Endodermal cell (in vitro differentiated cells): Measurements from ENCODE around the gene SLC35F1. TPM values are rescaled to one million over a fixed set of nuclear protein-coding genes. Genes with fewer than 3 reads are reported as not detected.

ENCODE experiments used
- DNase-seq: peaks from one replicate; pipeline ENCODE4 v3.0.0-alpha.2; 2017
- H3K27ac ChIP-seq: 2 replicates; pipeline ENCODE4 v1.5.1; 2013; ENCODE audit warnings: mild to moderate bottlenecking, low read depth, low read length, moderate library complexity
- H3K27me3 ChIP-seq: 2 replicates; pipeline ENCODE4 v1.6.1; 2013; ENCODE audit warnings: mild to moderate bottlenecking, low read length, moderate library complexity; ENCODE audit not compliant: insufficient read depth, control insufficient read depth, poor library complexity, severe bottlenecking
- H3K36me3 ChIP-seq: 2 replicates; pipeline ENCODE4 v1.7.0; 2013; ENCODE audit warnings: mild to moderate bottlenecking, low read length, moderate library complexity; ENCODE audit not compliant: control insufficient read depth, insufficient read depth
- H3K4me1 ChIP-seq: one replicate; pipeline ENCODE4 v1.7.0; 2013; ENCODE audit warnings: low read length; ENCODE audit not compliant: control insufficient read depth, insufficient read depth
- H3K4me3 ChIP-seq: 2 replicates; pipeline ENCODE4 v1.5.1; 2013; ENCODE audit warnings: mild to moderate bottlenecking, low read length, moderate library complexity
- H3K9ac ChIP-seq: 2 replicates; pipeline ENCODE4 v1.6.1; 2013; ENCODE audit warnings: mild to moderate bottlenecking, low read length, moderate library complexity; ENCODE audit not compliant: poor library complexity, severe bottlenecking; ENCODE audit errors: extremely low read depth
- H3K9me3 ChIP-seq: 2 replicates; pipeline ENCODE4 v1.6.1; 2013; ENCODE audit warnings: mild to moderate bottlenecking, low read length, moderate library complexity; ENCODE audit not compliant: control insufficient read depth
- H3K27ac Mint-ChIP-seq: 2 replicates; pipeline ENCODE4 v1.8.0; 2020; ENCODE audit warnings: mixed read lengths
- H3K27me3 Mint-ChIP-seq: 2 replicates; pipeline ENCODE4 v1.8.0; 2021; ENCODE audit warnings: mild to moderate bottlenecking, mixed read lengths; ENCODE audit not compliant: insufficient read depth
- H3K36me3 Mint-ChIP-seq: 2 replicates; pipeline ENCODE4 v1.8.0; 2020; ENCODE audit warnings: low read depth, mixed read lengths
- H3K4me1 Mint-ChIP-seq: 2 replicates; pipeline ENCODE4 v1.8.0; 2020; ENCODE audit warnings: mixed read lengths
- H3K4me3 Mint-ChIP-seq: 2 replicates; pipeline ENCODE4 v1.8.0; 2020; ENCODE audit warnings: mild to moderate bottlenecking, moderate library complexity, mixed read lengths
- H3K9me3 Mint-ChIP-seq: 2 replicates; pipeline ENCODE4 v1.8.0; 2020; ENCODE audit warnings: mild to moderate bottlenecking, mixed read lengths
- CTCF ChIP-seq: fragments of 200-600 bp; sonication (generic); conservative IDR thresholded peaks from 2 replicates; pipeline ENCODE4 v1.5.0; 2021; ENCODE audit warnings: antibody characterized with exemption, mild to moderate bottlenecking
- WGBS, 2 experiments: methylation state at CpG; one replicate each; pipeline versions ENCODE4 v1.1.5 to v1.1.7; 2013; ENCODE audit warnings: missing lambda C conversion rate in 2 of 2, mixed read lengths in 1 of 2; ENCODE audit not compliant: insufficient coverage in 1 of 2, insufficient read length in 1 of 2; 5-methylcytosine and 5-hydroxymethylcytosine counted together
- total RNA-seq, 2 donors: library from RNA; stranded (reverse); fragmentation: NEBNext Ultra II Directional in 1 of 2; extraction: Animal tissue kit (Norgen Biotek cat#: 25700) in 1 of 2; gene quantifications; 2 replicates in 1 of 2; 3 replicates in 1 of 2; pipeline ENCODE4 v1.2.1, GENCODE V29; 2021

The SLC35F1 gene
- total RNA-seq, 2 donors from 2014 or later = 6.7 to 12.8 TPM

- no peak overlapping the region for H3K4me3 Mint-ChIP-seq
- no peaks in the 10 kb centered on the region for H3K27me3 Mint-ChIP-seq
- TF ChIP-seq CTCF = no peak
- Histone ChIP-seq H3K36me3 (no peaks in the 10 kb centered on the region), H3K4me1 (no peaks in the 10 kb centered on the region), H3K27me3 (no peaks in the 10 kb centered on the region), H3K9ac (no peak overlapping the region), H3K4me3 (no peak overlapping the region), H3K27ac (no peak overlapping the region), H3K9me3 (peaks cover 7% of the 10 kb centered on the region)
- no peak overlapping the region for H3K27ac Mint-ChIP-seq
- H3K36me3 Mint-ChIP-seq = no peaks in the 10 kb centered on the region
- H3K9me3 Mint-ChIP-seq = peaks cover 21% of the 10 kb centered on the region
- H3K4me1 Mint-ChIP-seq = no peaks in the 10 kb centered on the region
- WGBS, 2 experiments = 88 to 91% methylated on average over 3 to 5 of the region's 5 CpGs
- DNase-seq = no peak
Measured at GRCh38 chr6:118103381-118104146, 196.5 kb downstream of the SLC35F1 start.

- 75 to 87% methylated on average over 3 of the region's 3 CpGs for WGBS, 2 experiments
- no peaks in the 10 kb centered on the region for H3K9me3 Mint-ChIP-seq
Measured at GRCh38 chr6:118122161-118122725, 215.2 kb downstream of the SLC35F1 start.

GRCh38 chr6:118122801-118123200 is 215.7 kb downstream of the SLC35F1 start:
- Histone ChIP-seq H3K9me3 (no peaks in the 10 kb centered on the region), H3K27ac (no peak overlapping the region), H3K27me3 (no peaks in the 10 kb centered on the region), H3K9ac (no peak overlapping the region), H3K36me3 (no peaks in the 10 kb centered on the region), H3K4me1 (no peaks in the 10 kb centered on the region), H3K4me3 (no peak overlapping the region)
- WGBS, 2 experiments = 92% methylated on average over 1 of the region's 1 CpG
- no peak for DNase-seq
- Mint-ChIP-seq H3K9me3 (no peaks in the 10 kb centered on the region), H3K4me1 (no peaks in the 10 kb centered on the region), H3K36me3 (no peaks in the 10 kb centered on the region), H3K4me3 (no peak overlapping the region), H3K27me3 (no peaks in the 10 kb centered on the region), H3K27ac (no peak overlapping the region)
- no peak for TF ChIP-seq CTCF

More at GRCh38 chr6:118122161-118122725, 215.2 kb downstream of the SLC35F1 start:
- no peaks in the 10 kb centered on the region for H3K9me3 ChIP-seq
- TF ChIP-seq CTCF = no peak
- no peaks in the 10 kb centered on the region for H3K36me3 Mint-ChIP-seq
- H3K27me3 Mint-ChIP-seq = no peaks in the 10 kb centered on the region
- no peaks in the 10 kb centered on the region for H3K4me1 ChIP-seq
- H3K36me3 ChIP-seq = no peaks in the 10 kb centered on the region
- H3K27ac Mint-ChIP-seq = no peak overlapping the region
- no peaks in the 10 kb centered on the region for H3K27me3 ChIP-seq
- no peaks in the 10 kb centered on the region for H3K4me1 Mint-ChIP-seq
- H3K9ac ChIP-seq = no peak overlapping the region
- no peak overlapping the region for H3K4me3 ChIP-seq
- no peak for DNase-seq
- no peak overlapping the region for H3K4me3 Mint-ChIP-seq
- no peak overlapping the region for H3K27ac ChIP-seq
